NCI-H1092 treated with DMSO at 0.1 percent for 48 hours (cell line): Measurements from ENCODE around the gene VASN.
"Not testable (repeated sequence)": the region's sequence is repeated elsewhere in the genome, so short reads cannot be mapped to it uniquely, and the experiment has no call there.

Experiments used
- DNase-seq: peaks from one replicate; lab custom pipeline; 2025; lab: John Stamatoyannopoulos, UW

The VASN gene

DNA sequence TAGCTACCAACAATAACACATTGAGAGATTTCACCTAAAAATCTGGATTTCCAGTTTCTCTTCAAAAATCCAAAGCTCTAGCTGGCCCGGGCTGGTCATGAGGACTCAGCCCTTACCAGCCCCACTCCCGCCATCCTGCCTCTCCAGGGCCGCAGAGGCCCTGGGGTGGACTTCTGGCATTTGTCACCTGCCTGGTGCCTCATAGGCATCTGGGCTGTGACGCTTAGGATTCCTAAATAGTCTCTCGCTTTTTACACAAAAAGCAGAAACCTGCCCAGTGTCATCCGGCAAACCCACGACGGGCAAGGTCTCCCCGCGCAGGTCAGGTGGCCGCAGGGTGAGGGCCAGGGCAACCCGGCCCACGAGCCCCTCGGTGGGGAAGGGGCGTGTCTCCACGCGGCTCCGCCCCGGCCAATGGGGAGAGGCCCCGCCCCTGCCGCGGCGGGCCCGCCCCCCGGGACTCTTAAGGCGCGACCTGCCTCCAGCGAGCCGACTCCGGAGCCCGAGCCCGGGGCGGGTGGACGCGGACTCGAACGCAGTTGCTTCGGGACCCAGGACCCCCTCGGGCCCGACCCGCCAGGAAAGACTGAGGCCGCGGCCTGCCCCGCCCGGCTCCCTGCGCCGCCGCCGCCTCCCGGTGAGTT, at the start of gene VASN:
Gene VASN (plus strand): TSS at position 492 of the 644 bp plus-strand sequence. CDS start 9,030 bp downstream, outside the sequence.
- DNase-seq = no peak

DNA sequence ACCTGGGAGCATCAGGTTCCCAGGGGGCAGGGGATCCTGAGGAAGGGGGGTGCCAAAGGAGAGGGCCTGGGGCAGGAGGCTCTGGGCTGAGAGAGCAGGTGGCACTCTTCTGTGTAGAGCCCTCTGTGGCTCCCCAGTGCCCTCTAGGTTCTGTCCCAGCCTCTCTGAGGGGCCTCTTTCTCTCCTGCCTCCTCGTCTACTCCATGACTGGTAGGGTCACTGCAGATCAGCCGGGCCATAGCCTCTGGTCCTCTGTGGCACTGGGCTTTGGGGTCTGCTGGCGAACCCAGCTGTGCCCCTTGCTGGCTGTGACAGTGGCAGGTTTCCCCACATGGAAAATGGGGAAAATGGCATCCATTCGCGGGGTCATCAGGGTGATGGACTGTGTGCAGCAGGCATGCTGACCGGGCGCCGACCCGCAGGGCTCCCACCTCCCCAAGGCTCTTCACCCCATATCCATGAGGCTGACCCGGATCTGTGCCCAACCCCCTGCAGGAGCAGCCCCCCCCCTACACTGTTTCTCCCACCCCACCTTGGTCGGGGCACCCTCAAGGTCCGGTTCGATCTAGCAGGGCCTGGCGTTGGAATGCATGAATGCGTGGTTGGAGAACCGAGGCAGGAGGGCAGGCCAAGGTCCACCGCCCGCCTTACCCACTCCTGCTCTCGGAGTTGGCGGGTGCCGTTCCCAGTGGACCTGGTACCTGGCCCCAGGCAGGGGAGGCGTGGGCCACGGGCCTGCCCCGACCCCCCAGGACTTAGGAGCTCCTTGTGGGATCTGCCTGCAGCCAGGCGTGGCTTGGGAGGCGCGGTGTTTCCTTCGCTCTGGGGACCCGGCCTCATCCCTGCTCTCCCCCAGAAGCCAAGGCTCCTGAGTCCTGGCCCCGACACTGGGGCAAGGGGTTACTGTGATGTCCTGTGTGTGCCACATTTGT, 49.3 kb upstream of the VASN start:
- DNase-seq = no peak

DNA sequence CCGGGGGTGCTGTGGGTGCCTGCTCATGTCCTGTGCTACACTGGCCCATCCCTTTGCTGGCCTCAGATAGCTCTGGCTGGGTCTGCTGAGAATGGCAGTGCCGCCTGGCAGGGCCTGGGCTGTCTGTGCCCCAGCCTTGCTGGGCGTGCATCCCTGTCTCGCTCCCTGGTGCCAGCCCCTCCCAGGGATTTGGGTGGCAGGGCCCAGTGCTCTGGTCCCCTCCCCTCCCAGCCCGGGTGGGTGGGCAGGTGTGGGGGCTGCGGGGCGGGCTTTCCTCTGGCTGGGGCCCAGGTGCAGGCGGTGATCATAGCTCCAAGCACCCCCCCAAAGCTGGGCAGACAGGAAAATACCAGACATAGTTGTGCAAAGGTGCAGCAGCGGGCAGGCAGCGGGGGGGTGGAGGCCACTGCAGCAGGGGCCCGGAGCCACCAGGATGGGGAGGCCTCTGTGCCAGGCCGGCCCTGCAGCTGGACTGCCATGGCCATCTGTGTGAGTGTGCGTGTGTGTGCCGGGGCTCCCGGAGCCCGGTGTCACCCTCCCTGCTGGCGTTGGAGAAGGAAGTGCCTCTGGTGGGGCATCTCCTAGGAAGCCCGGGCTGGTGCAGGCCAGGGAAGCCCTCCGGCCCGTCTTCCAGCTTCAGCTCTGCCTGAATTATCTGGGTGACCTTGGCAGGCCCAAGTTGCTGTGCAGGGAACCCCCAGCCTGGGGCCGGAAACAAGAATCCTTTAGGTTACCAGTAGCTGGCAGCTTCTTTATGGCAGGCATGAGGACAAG, 48.4 kb upstream of the VASN start:
- no peak for DNase-seq

DNA sequence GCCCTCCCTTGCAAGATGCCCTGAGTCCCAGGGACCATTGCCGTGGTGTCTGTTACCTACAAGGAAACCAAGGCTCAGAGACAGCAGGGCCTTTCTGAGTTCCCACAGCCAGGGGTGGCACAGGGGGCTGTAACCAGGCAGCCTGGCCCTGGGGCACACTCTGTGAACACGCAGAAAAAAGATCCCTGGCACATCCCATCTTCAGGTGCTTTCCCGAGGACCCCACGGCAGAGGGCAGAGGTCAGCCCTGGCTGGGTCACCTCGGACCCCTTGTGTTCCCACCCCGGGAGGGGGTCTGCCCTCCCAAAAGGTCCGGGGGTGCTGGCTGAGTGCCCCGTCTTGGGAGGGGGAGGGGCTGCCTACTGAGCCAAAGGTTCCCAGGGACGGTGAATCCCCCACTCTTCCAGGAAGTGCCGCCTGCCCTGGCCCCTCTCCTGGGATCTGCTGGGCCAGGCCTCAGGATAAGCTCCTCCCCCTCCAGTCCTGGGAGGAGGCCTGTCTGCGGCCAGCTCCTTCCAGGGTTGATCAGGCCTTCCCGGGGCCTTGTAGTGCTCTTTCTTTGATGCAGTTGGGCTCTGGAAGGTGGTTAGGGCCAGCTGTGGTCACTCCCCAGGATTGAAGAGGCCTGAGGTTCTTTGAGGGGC, 47.7 kb upstream of the VASN start:
- no peak for DNase-seq

DNA sequence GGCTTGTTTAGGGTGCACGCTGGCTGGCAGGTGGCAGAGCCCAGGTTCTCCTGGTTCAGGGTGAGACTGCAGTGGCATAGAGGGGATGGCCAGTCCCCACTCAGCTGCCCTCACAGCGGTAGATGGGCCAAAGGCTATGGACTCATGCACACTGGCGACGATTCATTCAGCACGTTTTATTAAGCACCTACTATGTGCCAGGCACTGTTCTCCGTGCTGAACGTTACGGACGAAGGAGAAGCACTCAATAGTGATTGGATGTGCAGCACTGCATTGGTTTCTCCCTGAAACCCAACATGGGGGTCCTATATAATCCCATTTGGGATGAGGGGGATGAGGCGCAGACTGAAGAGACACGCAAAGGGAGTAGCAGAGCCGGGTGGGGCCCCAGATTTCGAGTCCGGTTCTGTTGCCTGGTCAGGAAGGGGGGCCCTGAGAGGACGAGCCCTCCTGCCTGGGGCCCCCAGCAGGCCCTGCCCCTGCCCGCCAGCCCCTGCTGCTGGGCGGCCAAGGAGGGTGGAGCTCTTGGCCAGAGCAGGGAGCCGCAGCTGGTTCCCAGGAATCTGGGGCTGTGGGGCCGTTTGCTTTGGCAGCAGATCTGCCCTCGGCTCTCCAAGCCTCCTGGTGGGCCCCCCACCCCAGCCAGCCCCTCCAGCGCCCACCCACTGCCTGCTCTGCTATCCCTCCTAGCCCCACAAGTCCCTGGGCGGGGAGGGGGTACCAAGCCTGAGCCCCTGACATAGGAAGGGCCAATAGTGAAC, 47.0 kb upstream of the VASN start:
- DNase-seq = no peak

DNA sequence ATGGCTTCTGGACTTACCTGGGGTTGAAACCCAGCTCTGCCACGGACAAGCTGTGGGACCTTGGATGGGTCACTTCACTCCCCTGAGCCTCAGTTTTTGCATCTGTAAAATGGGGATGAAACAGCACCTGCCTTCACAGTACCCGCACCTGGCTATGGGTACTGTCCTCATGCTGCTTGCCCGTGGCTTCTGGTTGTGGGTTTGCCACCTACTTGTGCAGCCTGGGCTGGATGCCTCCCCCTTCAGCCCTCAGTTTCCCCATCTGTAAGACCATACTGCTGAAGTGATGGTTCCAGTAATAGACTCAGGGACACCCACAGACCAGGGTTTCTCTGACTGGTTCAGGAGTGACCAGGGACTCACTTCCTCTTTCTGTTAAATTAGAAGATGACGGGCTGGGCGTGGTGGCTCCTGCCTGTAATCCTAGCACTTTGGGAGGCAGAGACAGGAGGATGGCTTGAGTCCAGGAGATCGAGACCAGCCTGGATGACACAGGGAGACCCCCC, 46.3 kb upstream of the VASN start:
- DNase-seq = no peak

DNA sequence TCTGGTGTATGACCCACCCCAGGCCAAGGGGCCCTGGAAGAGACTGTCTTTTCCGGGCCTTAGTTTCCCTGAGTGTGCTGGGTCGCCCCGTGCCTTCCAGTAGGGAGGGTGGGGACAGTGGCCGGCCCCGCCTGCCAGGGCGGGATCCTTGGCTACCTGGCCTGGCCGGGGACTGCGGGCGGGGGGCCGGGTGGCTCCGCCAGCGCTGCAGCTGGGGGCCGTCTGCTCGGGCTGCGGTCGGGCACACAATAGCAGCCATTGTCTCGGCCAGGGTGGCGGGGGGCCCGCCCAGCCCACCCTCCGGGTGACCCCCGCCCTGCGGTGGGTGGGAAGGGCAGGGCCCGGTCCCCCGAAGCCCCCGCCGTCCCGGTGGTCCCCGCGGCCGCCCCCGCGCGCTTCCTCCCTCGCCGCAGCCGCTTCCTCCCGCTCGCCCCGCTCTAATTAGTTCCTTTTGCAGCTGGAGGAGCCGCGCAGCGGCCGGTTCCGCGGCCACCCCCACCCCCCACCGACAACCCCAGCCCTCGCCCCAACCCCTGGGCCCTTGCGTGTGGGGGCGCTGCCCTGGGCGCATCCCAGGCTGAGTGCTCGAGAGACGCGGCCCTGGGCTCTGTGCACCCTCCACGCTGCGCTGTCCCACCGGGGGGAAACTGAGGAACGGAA, 44.1 kb upstream of the VASN start:
- no peak for DNase-seq

DNA sequence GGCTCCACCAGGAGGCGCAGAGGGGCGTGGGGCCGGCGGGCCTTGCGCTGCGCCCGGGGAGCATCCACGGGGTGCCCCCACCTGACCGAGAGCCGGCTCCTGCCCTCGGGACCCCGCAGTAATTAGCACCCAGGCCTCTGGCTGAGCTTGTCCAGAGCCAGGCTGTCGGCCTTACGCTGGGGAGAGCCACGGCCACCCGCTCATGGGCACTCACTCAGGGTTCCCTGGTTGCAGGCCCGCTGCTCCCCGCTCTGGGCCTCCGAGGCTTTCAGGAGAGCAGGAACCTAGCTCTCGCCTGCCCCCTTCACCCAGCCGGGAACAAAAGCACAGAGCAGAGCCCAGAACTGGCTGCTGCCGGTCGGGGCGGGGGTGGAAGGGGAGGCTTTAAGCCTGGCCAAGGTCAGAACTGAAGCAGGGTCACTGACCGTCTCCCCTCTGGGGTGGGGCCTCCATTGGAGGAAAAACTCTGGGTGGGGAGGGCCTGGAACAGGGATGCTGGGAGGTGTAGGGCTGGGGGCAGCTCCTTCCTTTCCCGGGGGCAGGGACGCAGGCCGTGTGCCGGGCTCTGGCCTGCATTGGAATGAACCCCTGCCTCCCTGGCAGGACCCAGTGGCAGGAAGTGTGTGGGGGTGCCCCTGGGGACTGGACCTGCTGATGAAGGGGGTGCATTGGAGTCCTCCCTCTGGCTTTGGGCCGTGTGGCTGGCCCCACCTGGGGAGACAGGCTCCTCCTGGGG, 43.4 kb upstream of the VASN start:
- DNase-seq = peak; percentile 62

DNA sequence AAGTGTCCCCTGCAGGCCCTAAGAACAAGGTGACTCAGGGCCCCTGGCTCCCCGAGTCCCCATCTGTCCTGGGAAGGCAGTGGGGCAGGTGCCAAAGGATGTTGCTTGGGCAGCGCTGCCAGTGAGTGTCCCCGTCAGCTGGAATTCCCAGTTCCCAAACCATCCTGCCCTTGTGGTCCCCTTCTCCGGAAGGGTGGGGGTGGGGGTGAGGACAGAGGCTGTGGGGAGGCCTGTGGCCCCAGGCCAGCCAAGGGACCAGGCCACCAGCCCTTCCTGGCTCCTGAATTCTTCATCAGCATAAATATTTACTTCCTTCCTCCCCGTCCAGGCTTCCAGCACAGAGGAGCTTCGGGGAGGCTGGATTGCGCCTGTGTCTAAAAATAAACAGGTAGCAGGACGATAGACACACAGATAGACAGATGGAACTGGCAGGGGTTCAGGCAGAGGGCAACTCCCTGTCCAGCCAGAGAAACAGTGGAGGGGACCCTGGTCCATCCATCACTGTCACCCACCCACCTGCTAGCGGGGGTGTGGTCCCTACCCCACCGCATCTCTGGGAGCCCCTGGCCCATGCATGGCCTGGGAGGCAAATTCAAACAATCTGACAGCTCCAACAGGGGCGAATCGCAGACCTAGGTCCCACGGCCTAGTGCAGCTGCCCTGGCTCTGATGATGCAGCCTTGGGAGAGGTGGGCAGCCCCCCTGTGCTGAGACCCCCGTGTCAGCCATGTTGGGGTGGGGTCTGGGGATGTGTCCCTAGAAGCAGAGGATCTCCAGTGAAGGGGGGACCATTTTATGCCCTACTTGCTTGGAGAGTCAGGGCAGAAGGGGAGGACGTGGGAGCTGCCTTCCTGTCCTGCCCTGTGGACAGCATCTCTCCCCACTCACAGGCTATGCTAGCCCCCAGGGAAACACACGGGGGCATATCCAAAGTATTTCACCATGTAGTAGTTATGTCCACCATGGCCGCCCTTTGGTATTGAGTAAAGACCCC, 42.6 kb upstream of the VASN start:
- no peak for DNase-seq

DNA sequence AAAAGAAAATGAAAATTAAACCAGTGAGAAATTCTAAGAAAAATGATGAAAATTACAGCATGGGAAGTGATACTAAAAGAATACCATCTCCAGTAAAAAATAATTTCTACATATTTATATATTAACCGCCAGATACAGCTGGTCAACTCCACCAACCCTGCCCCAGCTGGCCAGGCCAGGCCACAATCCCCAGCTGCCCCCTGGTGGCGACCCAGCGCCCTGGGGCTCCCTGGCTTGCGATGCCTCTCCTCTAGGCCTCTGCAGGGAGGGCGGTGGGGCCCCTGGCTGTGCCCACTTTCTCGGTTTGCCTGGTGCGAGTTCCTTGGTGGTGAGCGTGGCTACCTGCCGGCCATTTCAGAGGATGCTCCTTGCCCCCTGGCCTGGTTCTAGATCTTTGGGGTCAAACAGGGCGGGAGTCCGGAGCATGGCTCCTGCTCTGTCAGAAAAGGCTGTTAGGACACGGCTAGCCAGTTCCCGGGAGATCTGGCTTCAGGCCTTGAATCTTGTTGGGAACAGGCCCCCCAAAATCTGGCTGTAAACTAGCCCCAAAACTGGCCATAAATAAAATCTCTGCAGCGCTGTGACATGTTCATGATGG, 41.3 kb upstream of the VASN start:
- peak; percentile 54 for DNase-seq

DNA sequence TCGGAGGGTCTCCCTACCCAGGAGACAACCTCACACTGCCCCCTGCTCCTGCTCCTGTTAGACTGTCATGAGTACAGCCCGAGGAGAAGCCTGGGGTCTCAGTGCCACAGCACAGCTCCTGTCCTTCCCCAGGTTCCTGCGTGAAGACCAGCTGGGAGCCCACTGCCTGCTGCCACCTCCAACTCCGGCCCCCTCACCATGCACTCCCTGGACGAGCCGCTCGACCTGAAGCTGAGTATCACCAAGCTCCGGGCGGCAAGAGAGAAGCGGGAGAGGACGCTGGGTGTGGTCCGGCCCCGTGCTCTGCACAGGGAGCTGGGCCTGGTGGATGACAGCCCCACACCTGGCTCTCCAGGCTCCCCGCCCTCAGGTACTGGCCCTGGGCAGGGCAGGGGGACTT, 39.6 kb upstream of the VASN start:
- no peak for DNase-seq

DNA sequence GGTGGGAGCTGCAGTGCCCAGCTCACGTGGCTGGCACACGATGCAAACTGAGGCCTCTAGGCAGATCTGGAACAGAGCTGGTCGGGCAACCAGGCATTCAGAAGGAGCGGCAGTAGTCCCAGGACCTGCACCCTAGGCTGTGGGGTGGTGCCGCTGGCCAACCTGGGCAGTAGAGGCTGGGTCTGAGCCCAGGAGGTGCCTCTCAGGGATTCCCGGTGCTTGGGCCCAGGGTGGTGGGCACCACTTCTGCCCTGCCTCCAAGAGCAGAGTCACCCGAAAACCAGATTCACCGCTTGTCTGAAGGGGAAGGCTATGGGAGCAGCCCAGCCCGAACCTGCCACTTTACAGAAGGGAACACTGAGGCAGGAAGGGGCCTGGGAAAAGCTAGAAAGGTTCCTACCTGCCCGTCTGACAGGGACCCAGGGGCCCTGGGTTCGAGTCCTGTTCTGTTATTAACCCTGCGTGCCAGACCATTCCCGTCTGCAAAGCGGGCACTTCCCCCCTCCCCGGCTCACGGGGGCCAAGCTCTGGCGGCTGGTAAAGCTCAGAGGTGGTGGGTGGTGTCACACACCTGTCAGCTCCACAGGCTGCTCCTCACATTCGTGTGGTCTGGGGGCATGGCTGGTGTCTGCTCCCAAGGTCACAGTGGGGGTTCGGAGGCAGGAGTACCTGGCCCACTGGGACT, 38.9 kb upstream of the VASN start:
- no peak for DNase-seq

DNA sequence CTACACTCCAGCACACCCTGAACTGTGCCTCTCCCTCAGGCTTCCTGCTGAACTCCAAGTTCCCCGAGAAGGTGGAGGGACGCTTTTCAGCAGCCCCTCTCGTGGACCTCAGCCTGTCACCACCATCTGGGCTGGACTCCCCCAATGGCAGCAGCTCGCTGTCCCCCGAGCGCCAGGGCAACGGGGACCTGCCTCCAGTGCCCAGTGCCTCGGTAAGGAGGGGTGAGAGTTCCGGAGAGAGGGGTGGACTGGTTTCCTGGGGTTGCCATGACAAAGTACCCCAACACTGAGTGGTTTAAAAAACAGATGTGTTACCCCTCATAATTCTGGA, 38.4 kb upstream of the VASN start:
- no peak for DNase-seq

DNA sequence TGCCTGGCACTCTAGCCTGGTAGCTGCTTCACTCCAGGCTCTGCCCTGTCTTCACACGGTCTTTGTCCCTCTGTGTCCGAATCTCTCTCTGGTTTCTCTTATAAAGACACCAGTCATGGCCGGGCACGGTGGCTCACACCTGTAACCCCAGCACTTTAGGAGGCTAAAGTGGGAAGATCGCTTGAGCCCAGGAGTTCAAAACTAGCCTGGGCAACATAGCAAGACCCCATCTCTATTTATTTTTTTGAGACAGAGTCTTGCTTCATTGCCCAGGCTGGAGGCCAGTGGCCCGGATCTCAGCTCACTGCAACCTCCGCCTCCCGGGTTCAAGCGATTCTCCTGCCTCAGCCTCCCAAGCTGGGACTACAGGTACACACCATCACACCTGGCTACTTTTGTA, 37.9 kb upstream of the VASN start:
- DNase-seq = not testable (repeated sequence)

DNA sequence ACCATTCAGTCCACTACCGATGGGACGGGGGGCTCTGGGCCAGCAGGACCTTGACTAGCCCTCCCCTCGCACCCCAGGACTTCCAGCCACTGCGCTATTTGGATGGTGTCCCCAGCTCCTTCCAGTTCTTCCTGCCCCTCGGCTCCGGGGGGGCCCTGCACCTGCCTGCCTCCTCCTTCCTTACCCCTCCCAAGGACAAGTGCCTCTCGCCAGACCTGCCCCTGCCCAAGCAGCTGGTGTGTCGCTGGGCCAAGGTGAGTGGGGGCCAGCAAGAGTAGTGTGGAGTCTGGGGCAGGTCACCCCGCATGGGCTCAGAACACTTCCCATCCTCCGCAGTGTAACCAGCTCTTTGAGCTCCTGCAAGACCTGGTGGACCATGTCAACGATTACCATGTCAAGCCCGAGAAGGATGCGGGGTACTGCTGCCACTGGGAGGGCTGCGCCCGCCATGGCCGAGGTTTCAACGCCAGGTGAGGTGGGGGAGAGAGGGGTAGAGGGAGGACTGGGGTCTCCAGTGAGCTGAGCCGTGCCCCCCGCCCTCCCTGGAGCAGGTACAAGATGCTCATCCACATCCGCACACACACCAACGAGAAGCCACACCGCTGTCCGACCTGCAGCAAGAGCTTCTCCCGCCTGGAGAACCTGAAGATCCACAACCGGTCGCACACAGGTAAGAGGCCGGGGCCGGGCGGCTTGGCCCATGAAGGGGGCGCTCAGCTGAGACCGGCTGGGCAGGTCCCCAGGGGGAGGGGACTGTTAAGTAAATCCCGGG, 36.7 kb upstream of the VASN start:
- DNase-seq = no peak

DNA sequence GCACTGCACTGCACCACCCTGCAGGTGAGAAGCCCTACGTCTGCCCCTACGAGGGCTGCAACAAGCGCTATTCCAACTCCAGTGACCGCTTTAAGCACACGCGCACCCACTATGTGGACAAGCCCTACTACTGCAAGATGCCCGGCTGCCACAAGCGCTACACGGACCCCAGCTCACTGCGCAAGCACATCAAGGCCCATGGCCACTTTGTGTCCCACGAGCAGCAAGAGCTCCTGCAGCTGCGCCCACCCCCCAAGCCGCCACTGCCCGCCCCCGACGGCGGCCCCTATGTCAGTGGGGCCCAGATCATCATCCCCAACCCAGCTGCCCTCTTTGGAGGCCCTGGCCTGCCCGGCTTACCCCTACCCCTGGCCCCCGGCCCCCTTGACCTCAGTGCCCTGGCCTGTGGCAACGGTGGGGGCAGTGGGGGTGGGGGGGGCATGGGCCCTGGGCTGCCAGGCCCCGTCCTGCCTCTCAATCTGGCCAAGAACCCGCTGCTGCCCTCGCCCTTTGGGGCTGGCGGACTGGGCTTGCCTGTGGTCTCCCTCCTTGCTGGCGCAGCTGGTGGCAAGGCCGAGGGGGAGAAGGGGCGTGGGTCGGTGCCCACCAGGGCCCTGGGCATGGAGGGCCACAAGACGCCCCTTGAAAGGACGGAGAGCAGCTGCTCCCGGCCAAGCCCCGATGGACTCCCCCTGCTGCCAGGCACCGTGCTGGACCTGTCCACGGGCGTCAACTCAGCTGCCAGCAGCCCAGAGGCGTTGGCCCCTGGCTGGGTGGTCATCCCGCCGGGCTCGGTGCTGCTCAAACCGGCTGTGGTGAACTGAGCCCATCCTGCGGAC, 34.7 kb upstream of the VASN start:
- no peak for DNase-seq
